Measurements from ENCODE around the gene BDP1.
A peak's percentile ranks its signal among the peaks of the same experiment; 100 is the strongest.
"Not testable (repeated sequence)": the region's sequence is repeated elsewhere in the genome, so short reads cannot be mapped to it uniquely, and the experiment has no call there.

BDP1 gene

GRCh38 chr5:71575588-71575987, 120.1 kb downstream of the BDP1 start:
- DNase-seq, result not testable (repeated sequence)

GRCh38 chr5:71576241-71576640, 120.8 kb downstream of the BDP1 start:
- DNase-seq, result no peak

GRCh38 chr5:71577839-71578238, 122.4 kb downstream of the BDP1 start:
- not testable (repeated sequence) for DNase-seq

GRCh38 chr5:71582945-71583584, 127.6 kb downstream of the BDP1 start:
- DNase-seq, result no peak

DNA sequence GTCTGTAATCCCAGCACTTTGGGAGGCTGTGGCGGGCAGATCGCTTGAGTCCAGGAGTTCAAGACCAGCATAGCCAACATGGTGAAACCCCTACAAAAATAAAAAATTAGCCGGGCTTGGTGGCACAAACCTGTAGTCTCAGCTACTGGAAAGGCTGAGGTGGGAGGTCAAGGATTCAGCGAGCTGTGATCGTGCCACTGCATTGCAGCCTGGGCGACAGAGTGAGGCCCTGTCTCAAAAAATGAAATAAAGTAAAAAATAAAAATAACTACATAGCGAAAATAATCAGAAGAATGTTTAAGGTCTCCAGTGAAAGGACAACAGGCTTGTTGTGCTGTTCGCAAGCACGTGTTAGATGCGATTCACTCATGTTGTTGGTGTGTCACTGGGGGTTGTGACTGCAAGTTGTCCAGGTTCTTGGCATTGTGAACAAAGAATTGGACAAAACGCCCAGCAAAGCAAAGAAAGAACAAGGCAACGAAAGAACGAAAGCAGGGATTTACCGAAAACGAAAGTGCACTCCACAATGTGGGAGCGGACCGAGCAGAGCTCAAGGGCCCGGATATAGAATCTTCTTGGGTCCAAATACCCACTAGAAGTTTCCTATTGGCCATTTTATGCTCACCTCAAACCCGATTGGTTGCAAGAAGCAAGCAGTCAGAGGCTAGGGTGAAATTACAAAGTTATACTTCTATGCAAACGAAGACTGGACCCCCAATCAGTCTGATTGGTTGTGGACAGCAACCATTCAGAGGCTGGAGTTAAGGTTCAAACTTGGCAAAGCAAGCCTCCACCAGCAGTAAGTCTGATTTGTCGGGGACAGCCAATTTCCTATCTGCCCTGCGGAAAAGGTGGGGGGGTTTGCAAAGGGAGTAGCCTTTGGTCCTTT, 130.8 kb downstream of the BDP1 start:
- no peak for DNase-seq

DNA sequence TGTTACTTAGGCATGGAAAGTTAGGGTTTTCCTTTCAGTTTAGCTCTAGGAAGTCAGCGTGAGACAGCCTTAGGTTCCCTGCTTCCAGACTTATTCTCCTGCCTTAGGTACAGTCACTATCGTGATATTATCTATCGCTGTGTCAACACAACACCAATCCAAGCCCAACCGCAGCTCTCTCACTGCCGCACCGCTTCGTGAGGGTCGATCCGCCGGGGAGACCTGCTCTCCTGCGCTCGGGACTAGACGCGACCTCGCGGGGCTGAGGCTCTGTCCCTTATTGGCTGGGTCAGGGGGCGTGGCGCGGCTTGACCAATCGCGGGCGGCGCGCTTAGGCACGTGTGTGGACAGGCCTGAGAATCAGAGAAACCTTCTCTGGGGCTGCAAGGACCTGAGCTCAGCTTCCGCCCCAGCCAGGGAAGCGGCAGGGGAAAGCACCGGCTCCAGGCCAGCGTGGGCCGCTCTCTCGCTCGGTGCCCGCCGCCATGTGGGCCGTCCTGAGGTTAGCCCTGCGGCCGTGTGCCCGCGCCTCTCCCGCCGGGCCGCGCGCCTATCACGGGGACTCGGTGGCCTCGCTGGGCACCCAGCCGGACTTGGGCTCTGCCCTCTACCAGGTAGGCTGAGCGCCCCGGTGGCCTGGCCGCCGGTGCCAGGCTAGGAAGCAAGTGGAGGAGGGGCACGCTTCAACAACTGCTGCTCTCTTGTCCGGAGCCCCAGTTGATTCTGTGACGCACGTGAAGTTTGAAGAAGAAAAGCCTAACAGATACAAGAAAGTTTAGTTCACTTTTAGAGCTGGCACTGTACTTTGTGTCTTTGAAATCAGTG, 131.7 kb downstream of the BDP1 start, which contains the start of gene MCCC2:
TSS of gene MCCC2 (plus strand) at position 400 of the 825 bp plus-strand sequence. CDS start at position 486, 86 bp downstream.
- DNase-seq, result peak; percentile 96

DNA sequence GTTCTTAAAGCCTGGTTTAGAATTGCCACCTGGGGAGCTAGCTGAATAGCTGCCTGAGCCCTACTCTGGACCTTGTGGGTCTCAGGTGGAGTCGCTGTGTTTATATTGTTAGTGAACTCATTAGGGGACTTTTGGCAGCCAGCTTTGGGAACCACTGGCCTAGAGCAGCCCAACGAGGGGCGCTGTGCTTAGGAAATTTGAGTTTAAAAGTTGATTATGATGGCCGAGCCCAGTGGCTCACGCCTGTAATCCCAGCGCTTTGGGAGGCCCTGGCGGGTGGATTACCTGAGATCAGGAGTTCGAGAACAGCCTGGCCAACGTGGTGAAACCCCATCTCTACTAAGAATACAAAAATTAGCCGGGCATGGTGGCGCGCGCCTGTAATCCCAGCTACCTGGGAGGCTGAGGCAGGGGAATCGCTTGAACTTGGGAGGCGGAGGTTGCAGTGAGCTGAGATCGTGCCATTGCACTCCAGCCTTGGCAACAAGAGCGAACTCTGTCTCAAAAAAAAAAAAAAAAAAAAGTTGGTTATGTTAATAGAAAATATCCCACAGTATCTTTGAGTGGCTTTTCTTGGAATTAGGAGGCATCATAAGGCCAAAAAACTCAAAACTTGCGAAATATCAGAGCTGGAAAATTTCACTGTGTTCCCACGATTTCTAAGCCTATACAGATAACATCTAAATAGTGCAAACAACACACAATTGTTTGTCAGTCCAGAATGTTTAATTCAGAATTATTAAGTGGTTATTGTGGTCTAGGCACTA, 132.5 kb downstream of the BDP1 start:
- DNase-seq, result peak; percentile 4

GRCh38 chr5:71588533-71588885, 133.1 kb downstream of the BDP1 start:
- no peak for DNase-seq

DNA sequence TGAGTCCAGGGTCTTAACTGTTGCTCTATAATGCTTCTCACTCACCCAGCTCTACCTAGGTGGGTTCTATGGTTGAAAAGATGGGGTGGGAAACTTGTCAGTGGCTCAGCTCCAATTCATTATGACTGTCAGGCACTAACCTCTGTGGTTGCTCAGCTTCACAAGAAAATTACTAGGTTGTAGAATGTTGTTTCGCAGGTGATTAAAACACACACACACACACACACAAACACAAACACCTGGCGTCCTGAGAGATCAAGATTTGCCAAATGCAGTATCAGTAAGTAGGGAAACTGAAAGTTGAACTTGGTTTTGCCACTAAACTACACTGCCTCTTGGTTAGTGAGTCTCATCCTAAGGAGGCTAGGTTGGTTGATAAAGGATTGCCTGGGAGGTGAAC, 134.5 kb downstream of the BDP1 start:
- DNase-seq, result no peak

- no peak for DNase-seq
These were observed 135.6 kb downstream of the BDP1 start for GRCh38 chr5:71591100-71591499.

GRCh38 chr5:71596169-71596568, 140.7 kb downstream of the BDP1 start:
- DNase-seq, result no peak

- DNase-seq, result no peak
These were observed 141.6 kb downstream of the BDP1 start for GRCh38 chr5:71597001-71597400.

DNA sequence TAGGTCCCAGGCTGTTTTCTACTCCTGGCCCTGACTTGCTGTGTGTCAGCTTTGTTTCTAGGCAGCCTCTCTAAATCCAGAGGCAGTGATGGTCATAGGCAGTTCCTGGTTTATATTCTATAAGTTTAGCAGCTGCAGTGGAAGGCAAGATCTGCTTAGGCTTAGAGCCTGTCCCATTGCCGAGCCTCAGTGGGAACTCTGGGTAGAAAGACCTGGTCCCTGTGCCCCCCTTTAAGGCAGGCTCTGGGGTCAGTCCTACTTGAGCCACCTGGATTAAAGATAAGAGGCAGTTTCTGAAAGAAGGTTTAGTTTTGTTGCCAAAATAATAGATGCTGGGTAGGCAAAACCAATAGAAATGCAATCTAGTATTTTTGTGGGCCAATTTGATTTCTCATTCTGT, 145.3 kb downstream of the BDP1 start:
- no peak for DNase-seq

GRCh38 chr5:71601222-71602026, 146.0 kb downstream of the BDP1 start:
- DNase-seq, result peak; percentile 55

- not testable (repeated sequence) for DNase-seq
These were observed 154.5 kb downstream of the BDP1 start for GRCh38 chr5:71609916-71610315.

GRCh38 chr5:71615809-71616208, 160.4 kb downstream of the BDP1 start:
- DNase-seq, result no peak
